ENCODE measurements around the gene PDHX. TPM values are rescaled to one million over a fixed set of nuclear protein-coding genes. Genes with fewer than 3 reads are reported as not detected.

Gene PDHX
- total and polyA plus RNA-seq, 2 of the 4 experiments (the other 2 are of a cell fraction) = 19.8 to 26.7 TPM

DNA sequence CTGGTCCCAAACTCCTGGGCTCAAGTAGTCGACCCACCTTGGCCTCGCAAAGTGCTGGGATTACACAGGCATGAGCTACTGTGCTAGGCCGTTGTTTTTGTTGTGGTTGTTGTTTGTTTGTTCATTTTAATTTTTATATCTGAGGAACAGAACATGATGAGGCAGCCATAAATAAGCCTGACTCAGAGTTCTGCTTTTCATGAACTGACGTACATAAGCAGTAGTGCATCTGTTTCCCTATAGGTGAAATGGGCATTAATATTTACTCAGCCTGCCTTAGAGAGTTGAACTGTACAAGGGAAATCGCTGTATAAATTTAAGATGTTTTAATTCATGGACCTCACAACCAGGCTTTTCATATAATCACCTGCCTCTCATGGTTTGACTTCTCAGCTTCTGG is 80.5 kb downstream of the PDHX start:
- Histone ChIP-seq H4K8ac (ENCODE audit: low read depth in 2 of 2, low read length in 2 of 2) (peak overlapping the region in 1 of 2 experiments; percentile 6; a peak in 2 of 4 replicates), H4K20me1 (ENCODE audit: insufficient read depth, low read length) (no peaks in the 10 kb centered on the region), H3K56ac (ENCODE audit: extremely low read depth, insufficient read depth, low read length) (no peak overlapping the region), H3K9me1 (ENCODE audit: insufficient read depth, low read length) (peaks cover 5% of the 10 kb centered on the region), H2BK15ac (ENCODE audit: low read depth, low read length) (peak overlapping the region; percentile 9; the same call in 1 of the 3 replicates), H3K14ac (replicated peaks; ENCODE audit: low read depth, low read length) (no peak overlapping the region), H2AFZ (replicated peaks; ENCODE audit: low read length, poor library complexity) (no peak overlapping the region), H3K4ac (ENCODE audit: low read depth, low read length) (peak overlapping the region; percentile 27; the same call in 1 of the 2 replicates), H2BK120ac (ENCODE audit: low read depth, low read length) (peak overlapping the region; percentile 52; the same call in 1 of the 2 replicates), H2BK5ac (ENCODE audit: low read depth, low read length, poor library complexity, severe bottlenecking) (peak overlapping the region; percentile 20), H2AK5ac (ENCODE audit: low read depth, low read length) (peak overlapping the region; percentile 56; the same call in 1 of the 2 replicates), H3K79me1 (ENCODE audit: low read depth in 1 of 2, low read length in 2 of 2) (peaks cover 4 to 24% of the 10 kb centered on the region in 2 experiments; a peak in 3 of 4 replicates), H3K9ac (ENCODE audit: low read depth, low read length) (no peak overlapping the region), H3K4me2 (ENCODE audit: low read depth, low read length) (no peak overlapping the region), H3K23ac (ENCODE audit: low read depth, low read length) (no peak overlapping the region), H3K27me3 (ENCODE audit: control insufficient read depth, insufficient read depth, low read length) (no peaks in the 10 kb centered on the region), H3K4me1 (ENCODE audit: control insufficient read depth, insufficient read depth, low read length) (peaks cover 2% of the 10 kb centered on the region), H3K27ac (ENCODE audit: insufficient read depth, low read length) (peak overlapping the region; percentile 18; the same call in 1 of the 2 replicates), H2BK20ac (ENCODE audit: low read depth, low read length) (no peak overlapping the region), H3K36me3 (ENCODE audit: control insufficient read depth, insufficient read depth, low read length) (peaks cover 3% of the 10 kb centered on the region), H3K9me3 (ENCODE audit: control insufficient read depth, insufficient read depth, low read length) (no peaks in the 10 kb centered on the region), H3K18ac (ENCODE audit: low read depth, low read length) (no peak overlapping the region), H4K5ac (ENCODE audit: low read depth, low read length) (no peak overlapping the region), H3K4me3 (ENCODE audit: insufficient read depth, low read depth, low read length) (no peak overlapping the region), H4K91ac (ENCODE audit: insufficient read depth, low read depth, low read length) (no peak overlapping the region; the same call in 1 of the 2 replicates), H2AK9ac (replicated peaks; ENCODE audit: low read depth, low read length, poor library complexity) (no peak overlapping the region)
- POLR2A ChIA-PET (ENCODE audit: unreplicated experiment) = no interaction called here
- dilution Hi-C loops (cut with HindIII; ENCODE audit: low sequenced_read_pairs, unreplicated experiment) = no loop called here
- no TSS peak for BruUV-seq (replicated peaks)
- ATAC-seq (ENCODE audit: low read depth) (no peak), DNase-seq (no peak)
- CTCF ChIA-PET = no interaction called here
- WGBS, 2 experiments (ENCODE audit: extremely low coverage in 2 of 2, insufficient read length in 1 of 2) = no CpG with 5 or more reads among the region's 5 CpGs
- intact Hi-C loops (cut with micrococcal nuclease) = loop anchor here (5.0 to 10.0 kb wide), 2 partner anchors 70 to 412 kb away; no protein-coding TSS in a partner anchor
- in situ Hi-C loops (cut with MboI; ENCODE audit: low sequenced_read_pairs) = loop anchor here (5.0 to 10.0 kb wide), 2 partner anchors 145 to 378 kb away; no protein-coding TSS in a partner anchor
- TF ChIP-seq RCOR1 (IDR thresholded peaks at IDR 0.05; ENCODE audit: insufficient replicate concordance, low read length) (no peak), MAFK (IDR thresholded peaks at IDR 0.05; ENCODE audit: low read depth, low read length) (no peak), RAD21 (IDR thresholded peaks at IDR 0.05; ENCODE audit: low read length) (no peak), BHLHE40 (IDR thresholded peaks at IDR 0.05; ENCODE audit: low read depth, low read length) (no peak), MAZ (IDR thresholded peaks at IDR 0.05; ENCODE audit: borderline replicate concordance, low read depth, low read length) (no peak), POLR2A (IDR thresholded peaks at IDR 0.05; ENCODE audit: low read depth, low read length) (no peak), SMC3 (IDR thresholded peaks at IDR 0.05; ENCODE audit: low read depth, low read length) (no peak)
- TF ChIP-seq, protein P1, sequence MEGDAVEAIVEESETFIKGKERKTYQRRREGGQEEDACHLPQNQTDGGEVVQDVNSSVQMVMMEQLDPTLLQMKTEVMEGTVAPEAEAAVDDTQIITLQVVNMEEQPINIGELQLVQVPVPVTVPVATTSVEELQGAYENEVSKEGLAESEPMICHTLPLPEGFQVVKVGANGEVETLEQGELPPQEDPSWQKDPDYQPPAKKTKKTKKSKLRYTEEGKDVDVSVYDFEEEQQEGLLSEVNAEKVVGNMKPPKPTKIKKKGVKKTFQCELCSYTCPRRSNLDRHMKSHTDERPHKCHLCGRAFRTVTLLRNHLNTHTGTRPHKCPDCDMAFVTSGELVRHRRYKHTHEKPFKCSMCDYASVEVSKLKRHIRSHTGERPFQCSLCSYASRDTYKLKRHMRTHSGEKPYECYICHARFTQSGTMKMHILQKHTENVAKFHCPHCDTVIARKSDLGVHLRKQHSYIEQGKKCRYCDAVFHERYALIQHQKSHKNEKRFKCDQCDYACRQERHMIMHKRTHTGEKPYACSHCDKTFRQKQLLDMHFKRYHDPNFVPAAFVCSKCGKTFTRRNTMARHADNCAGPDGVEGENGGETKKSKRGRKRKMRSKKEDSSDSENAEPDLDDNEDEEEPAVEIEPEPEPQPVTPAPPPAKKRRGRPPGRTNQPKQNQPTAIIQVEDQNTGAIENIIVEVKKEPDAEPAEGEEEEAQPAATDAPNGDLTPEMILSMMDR (conservative IDR thresholded peaks at IDR 0.05; ENCODE audit: low read depth, low read length) = no peak
